GM12864 (cell line): ENCODE measurements around the gene AHCYL2.

ENCODE experiments used
- DNase-seq: peaks from one replicate; pipeline ENCODE4 v3.0.0-alpha.2; 2011; ENCODE audit warnings: low read depth
- H3K4me3 ChIP-seq: 2 replicates; pipeline ENCODE4 v1.5.1; 2011; ENCODE audit warnings: mild to moderate bottlenecking, low read depth, low read length, control low read depth
- CTCF ChIP-seq: IDR thresholded peaks from 2 replicates; pipeline ENCODE4 v1.5.1; 2011; ENCODE audit warnings: low read depth, mild to moderate bottlenecking, moderate library complexity, low read length, control low read depth, inconsistent platforms; ENCODE audit errors: missing control alignments

AHCYL2 gene

GRCh38 chr7:129265328-129265727 is 40.5 kb downstream of the AHCYL2 start:
- no peak for DNase-seq
- no peak overlapping the region for H3K4me3 ChIP-seq
- TF ChIP-seq CTCF, result no peak

- no peak overlapping the region for H3K4me3 ChIP-seq
- no peak for DNase-seq
- TF ChIP-seq CTCF, result no peak
Observed at GRCh38 chr7:129266181-129266580, 41.4 kb downstream of the AHCYL2 start.

- no peak overlapping the region for H3K4me3 ChIP-seq
- TF ChIP-seq CTCF, result no peak
- DNase-seq, result no peak
Observed at GRCh38 chr7:129270077-129270476, 45.2 kb downstream of the AHCYL2 start.

GRCh38 chr7:129271500-129272355 is 46.9 kb downstream of the AHCYL2 start:
- DNase-seq, result peak; percentile 52
- peak; percentile 72 for TF ChIP-seq CTCF
- H3K4me3 ChIP-seq, result no peak overlapping the region

GRCh38 chr7:129273936-129274335 is 49.1 kb downstream of the AHCYL2 start:
- no peak for TF ChIP-seq CTCF
- DNase-seq, result no peak
- H3K4me3 ChIP-seq, result no peak overlapping the region

- no peak for TF ChIP-seq CTCF
- no peak overlapping the region for H3K4me3 ChIP-seq
- no peak for DNase-seq
Observed at GRCh38 chr7:129277629-129278028, 52.8 kb downstream of the AHCYL2 start.

GRCh38 chr7:129278688-129279087 is 53.9 kb downstream of the AHCYL2 start:
- H3K4me3 ChIP-seq, result no peak overlapping the region
- no peak for TF ChIP-seq CTCF
- no peak for DNase-seq
